HG03457 (cell line): ENCODE results near the gene TP53I13.
A peak's percentile ranks its signal among the peaks of the same experiment; 100 is the strongest.

ENCODE experiments used
- ATAC-seq: cut with Tn5 transposase; IDR thresholded peaks from one replicate; pipeline ENCODE4 v1.9.1; 2021; ENCODE audit warnings: moderate number of reproducible peaks; ENCODE audit not compliant: unreplicated experiment

Gene TP53I13

DNA sequence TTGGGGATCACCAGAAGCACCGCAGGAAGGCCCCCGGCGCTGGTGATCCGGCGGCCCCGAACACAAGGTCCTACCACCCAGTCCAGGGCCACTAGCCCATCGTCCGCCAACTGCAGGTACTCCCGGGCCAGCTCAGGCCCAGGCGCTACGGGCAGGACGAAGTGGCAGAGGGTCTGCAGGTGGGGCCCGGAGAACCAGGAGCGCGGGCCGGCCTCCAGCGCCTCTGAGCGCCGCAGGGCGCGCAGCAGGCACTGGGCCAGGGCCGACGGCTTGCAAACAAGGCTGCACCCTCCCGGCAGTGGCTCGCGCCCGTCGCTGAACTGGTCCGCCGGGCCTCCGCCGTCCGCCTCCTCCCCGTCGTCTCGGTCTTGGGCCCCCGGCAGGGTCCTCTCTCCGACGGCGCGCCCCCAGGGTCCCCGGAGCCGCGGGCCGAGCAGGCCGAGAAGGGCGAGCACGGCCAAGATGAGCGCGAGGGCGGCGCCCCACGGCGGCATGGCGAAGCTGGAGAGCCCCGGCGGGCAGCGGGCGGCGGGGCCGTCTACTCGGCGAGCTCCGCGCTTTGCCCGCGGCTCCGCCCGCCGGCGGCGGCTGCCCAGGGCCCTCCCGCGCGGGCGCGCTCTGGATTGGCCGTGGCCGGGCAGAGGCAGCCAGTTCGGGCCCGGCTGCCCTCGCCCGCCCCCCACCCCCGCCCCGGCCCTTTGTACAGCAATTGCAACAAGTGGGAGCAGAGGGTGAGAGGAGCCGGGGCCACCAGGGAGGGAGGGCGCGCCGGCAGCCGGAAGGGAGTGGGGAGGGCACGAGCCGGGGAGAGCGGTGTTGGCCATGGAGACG is 1.8 kb upstream of the TP53I13 start, which contains the start of gene ABHD15:
ABHD15 (minus strand) TSS at position 565 of the 831 bp plus-strand sequence; CDS start at position 494, 71 bp downstream.
- ATAC-seq: no peak

DNA sequence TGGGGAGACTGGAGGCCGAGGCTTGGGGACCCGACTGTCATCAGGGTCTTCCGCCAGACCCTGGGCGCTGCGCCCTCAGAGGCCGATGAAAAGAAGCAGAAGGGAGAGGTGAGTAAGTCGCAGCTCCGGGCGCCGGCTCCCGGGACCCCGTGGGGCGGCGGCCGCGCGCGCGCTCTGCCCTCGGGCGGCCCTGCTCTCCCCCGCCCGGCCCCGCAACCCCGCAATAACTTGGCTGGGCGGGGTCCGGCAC is 1.3 kb upstream of the TP53I13 start:
- ATAC-seq: no peak

DNA sequence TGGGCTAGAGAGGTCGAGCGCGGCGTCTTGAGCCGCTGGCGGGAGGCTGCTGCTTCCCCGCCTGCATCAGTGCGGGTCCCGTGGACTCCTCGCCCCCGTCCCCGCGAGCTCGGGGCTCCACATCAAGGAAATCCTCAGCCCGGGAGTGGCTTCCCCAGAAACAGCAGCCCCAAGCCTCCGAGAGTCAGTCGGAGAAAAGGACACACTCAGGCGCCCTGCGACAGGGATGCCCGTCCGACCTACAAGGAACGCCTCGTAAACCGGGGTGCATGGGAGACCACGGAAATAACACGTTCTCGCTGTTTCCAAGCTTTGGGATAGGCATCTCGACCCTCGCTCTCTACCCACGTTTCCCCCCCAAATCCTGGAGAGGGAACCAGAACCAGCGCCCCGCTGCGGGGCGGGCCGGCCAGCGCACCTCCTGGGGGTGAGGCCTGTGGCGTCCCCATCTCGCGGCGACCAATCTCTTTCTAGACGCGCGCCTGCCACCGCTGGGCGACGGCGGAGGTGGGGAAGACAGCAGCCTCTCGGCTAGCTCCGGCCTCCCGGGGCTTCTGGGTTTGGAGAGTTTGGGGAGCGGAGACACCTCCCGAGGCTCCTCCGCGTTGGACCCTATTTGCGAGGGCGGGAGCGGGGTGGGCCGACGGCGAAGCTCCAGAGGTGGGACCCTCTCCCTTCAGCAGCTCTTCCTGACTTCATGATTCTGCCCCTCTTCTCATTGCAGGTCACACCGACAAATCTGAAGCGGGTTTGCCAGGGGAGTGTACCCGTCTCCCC is 759 bp upstream of the TP53I13 start:
- peak; percentile 32 for ATAC-seq

DNA sequence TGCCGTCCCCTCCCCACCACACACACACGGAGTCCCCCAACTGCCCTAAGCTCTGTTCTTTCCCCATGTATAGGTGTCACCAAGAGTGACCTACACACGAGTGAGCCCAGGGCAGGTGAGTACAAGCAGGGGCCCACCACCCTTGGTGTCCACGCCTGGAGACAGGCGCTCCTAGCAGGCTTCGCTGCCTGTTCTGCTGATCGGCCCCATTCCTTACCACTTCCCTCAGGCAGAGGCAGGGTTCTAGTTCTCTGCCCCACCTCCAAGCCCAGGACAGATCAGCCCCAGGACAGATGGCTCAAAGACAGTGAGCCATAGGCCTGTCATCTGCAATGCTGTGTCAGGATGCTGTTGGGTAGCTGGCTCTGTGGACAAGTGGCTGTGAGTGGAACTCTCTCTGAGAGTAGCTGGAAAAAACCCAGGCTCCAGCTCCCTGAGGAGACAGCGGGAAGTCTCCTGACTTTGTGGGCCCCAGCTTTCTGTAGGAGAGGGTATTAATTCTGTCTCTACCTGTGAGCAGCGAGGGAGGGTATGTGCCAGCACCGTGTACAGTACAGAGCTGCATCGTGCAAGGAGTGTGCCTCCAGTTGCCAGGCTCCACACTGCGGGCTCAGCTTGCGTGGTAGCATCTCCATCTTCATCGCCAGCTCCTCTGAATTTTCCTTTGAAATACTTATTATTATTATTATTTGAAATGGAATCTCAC is 897 bp downstream of the TP53I13 start:
- no peak for ATAC-seq

DNA sequence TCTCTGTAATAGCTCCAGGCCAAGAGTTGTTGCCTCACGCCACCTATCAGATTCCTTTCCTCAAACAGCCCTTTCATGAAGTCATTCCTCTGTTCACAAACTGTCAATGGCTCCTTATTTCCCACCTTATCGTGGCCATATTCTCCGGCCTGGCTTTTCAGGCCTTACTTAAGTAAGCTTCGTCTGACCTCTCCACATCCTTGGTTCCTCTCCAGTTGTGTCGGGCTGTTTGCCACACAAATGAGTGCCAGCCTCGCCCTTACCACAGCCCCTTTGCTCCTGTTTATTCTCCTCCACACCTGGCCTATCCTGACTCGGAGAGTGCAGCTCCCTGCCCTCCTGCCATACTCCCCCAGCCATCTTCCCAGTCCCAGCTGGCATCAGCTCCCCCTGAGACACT is 2.0 kb downstream of the TP53I13 start:
- no peak for ATAC-seq

DNA sequence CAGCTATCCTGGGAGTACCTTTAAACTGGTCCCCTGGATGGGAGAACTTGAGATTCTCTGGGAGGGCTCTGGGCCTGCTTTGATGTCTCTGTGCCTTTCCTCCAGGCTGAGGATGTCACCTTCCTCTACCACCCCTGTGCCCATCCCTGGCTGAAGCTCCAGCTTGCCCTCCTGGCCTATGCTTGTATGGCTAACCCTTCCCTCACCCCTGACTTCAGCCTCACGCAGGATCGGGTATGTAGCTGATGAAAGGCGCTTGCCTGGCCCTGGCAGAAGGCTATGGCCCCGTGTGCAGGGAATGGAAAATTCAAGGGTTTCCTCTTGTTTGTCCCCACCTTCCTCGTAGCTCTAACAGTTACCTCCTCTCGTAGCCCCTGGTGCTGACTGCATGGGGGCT is 3.0 kb downstream of the TP53I13 start:
- ATAC-seq: no peak

DNA sequence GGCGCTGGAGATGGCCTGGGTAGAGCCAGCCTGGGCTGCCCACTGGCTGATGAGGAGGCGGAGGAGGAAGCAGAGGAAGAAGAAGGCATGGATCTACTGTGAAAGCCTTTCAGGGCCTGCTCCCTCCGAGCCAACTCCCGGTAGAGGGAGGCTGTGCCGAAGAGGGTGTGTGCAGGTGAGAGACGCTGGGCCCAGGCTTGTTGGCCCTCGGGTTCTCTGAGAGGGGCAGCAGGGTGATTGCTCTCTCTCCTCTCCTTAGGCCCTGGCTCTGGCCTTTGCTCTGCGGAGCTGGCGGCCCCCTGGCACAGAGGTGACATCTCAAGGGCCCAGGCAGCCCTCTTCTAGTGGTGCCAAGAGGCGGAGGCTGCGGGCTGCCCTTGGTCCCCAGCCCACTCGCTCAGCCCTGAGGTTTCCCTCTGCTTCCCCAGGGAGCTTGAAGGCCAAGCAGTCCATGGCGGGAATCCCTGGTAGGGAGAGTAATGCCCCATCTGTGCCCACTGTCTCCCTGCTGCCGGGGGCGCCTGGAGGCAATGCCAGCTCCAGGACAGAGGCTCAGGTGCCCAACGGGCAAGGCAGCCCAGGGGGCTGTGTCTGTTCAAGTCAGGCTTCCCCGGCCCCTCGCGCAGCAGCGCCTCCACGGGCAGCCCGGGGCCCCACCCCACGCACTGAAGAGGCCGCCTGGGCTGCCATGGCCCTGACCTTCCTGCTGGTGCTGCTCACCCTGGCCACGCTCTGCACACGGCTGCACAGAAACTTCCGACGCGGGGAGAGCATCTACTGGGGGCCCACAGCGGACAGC is 3.6 kb downstream of the TP53I13 start:
- ATAC-seq: no peak

DNA sequence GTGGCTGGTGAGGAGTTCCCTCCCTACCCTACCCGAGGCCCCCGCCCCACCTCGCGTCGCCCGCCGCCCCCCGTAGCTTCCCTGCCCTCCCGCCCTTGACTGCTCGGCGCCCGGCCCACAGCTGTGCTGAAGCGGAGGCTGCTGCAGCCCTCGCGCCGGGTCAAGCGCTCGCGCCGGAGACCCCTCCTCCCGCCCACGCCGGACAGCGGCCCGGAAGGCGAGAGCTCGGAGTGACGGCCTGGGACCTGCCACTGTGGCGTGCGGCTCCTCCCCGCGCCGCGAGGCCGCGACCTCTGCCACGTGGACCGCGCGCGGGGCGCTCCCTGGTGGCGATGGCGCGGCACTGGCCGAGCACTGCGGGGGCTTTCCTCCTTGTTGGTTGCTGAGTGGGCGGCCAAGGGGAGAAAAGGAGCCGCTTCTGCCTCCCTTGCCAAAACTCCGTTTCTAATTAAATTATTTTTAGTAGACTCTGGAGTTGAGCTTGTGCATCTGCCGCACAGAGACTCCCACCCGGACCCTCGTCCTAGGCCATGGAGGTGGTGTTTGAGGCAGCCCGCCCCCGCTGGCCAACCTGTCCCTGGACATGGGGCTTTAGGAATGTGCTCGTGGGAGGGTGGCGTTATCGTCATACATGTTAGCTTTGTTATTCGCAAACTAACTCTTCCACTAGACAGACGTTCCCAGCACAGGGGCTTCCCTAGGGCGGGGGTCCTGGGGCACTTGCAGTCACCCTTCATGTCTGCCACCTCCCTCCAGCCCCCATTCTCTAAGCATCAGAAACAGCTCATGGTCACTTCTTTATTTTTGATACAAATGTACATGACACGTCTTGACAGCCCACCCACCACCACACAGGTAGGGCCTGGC is 4.4 kb downstream of the TP53I13 start:
- ATAC-seq: no peak

DNA sequence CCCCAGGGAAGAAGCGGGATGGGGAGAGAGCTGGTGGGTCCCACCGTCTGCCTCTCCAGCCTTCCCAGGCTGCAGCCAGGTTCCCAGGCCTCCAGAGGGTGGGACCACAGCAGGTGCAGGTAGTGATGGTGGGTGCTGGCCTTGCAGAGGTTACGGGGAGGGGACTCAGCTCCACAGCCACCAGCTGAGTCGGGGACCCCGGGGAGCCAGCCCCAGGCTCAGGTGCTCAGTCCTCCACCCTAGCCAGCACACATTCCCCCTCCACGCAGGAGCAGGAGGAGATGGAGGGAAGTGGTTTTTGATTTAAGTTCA is 5.0 kb downstream of the TP53I13 start:
- no peak for ATAC-seq

DNA sequence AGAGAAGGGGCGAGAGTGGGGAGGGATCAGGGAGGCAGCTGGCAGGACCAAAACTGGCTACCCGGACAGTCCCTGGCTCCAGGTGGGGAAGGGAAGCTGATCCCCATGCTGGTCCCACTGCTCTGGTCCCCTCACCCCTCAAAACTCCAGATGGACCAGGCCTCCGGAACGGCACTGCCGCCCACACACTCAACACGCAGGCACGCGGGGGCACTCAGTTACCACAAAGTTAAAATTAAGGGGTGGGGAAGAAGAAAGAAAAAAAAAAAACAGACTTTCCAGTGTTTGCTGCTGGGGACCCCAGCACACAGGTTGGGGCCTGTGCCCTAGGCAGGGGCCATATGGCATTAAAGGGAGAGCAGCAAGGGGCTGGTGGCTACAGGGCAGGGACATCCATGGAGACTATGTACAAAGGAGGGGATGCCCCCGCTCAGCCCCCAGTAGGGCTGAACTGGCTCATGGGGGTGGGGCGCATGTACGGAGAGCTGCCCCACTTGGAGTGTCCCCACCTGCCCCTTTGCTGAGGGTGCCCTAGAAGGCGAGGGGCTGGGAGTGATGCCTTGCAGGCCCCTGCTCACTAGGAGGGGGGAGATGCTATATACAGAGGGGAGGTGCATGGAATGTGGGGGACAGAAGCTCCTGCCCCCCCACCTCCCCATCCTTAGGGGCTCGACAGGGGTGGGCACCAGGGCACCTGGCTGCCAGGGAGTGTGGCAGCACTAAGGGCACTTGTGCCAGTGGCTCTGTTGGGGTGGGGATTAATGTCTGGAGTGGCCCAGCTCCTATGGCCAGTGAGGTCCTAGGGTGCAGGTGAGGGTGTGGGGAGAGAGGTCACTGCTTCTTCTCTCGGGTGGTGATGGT is 5.6 kb downstream of the TP53I13 start:
- ATAC-seq: no peak

DNA sequence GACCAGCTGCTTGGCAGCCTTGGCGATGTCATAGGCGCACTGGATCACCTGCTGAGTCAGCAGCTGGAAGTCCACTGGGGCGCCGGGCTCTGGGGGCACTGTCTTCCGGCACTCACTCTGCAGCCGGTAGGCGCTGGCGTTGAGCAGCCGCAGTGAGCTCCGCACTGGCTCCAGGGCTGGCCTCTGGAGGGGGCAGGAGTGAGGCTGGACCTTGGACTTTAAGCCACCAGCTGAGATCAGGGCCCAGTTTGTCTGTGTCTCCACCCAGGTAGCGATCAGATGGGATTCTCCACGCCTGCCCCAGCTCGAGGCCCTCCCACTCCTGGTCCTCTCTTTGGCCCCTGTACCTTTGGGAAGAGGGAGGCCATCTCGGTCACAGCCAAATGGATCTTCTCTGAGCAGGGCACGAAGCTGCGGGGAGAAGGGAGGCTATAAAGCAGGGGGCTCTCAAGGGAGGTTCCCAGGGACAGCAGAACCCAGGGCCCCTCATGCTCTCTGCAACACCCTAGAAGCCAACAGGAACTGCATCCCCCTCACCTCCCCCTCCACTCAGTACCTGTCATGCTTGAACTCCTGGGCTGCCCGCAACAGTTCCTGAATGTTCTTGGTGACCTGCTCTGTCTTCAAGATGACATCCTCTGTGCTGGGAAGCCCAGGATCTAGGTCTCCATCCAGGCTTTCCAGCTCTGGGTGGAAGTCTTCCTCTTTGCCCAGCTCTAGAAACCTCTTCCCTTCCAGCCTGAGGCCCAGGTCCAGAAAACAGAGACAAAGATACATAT is 6.4 kb downstream of the TP53I13 start:
- ATAC-seq: no peak

DNA sequence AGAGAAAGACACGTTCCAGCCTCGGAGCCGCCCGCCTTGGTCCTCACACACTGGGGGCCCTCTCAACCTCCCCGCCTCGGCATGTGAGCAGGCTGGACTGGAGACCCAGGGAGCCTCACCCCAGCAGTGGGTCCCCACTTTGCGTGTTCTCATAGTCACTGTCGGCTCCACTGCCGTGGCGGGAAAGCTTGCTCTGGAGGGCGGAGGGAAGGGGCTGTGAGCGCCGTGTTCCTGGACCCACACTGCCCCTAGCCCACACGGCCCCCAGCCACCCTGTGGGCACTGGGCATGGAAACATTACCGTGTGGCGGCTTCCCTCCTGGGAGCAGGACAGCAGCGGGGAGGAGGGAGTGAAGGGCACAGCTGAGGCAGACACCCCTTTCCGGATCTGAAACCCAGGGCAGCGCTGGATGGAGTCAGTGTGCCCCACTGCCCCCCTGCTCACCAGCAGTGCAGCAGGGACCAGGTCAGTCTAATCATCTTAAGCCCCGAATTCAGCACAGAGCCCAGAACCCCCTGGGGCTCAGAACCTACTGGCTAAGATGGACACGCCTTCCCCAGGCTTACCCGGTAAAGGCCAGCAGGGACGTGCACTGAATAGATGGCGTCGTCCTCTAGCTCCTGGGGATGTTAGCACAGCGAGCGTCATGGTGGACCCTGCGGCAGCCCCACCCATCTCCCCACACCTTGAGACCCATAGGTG is 7.2 kb downstream of the TP53I13 start:
- no peak for ATAC-seq

DNA sequence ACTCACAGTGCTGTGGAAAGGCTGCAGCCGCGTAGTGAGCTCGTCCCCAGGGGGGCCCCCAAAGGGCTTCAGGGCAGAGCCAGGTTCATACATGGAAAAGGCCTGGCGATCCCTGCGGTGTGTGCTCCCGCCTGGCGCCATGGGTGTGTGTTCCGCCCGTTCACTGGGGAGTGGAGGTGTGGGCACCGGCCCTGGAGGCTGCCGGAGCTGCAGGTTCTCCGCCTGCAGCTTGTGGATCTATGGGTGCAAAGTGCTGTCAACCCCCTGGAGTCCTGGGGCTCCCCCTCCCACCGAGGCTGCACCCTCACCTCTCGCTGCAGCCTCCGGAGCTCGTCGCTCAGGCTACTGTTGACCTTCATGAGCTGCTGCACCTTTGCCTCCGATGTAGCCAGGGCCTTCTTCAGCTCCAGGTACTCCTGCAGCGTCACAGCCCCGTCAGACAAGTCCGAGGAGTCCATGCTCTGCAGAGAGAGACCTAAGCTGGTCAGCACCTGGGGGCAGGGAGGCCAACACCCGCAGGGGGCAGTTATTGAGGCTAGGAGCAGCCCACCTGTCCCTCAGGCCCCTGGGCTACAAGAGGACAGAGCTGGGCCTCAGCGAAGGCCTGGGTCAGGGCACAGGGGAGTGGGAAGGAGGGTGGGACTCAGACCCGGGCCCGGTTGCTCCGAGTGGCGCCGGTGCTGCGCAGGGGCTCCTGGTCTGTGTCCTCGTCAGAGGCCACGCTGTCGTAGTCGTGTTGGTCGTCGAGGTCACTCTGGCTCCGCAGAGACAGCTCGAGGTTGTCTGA is 7.9 kb downstream of the TP53I13 start:
- ATAC-seq: no peak

DNA sequence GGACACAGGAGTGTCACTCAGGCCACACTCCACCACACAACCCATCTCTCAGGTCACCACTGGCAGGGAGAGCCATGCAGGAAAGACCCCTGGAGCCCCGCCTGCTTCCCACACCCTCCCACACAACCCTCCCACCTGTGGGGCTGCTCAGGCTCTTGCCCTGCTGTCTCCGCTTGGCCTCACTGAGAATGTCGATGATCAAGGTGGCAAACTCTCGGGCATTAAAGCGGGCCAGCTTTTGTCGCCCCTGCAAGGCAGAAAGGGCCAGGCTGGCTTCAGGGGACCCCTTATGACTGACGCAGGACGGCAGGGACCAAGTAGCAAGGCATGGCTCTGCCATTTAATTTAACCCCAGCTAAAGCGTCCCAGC is 8.5 kb downstream of the TP53I13 start:
- ATAC-seq: no peak

DNA sequence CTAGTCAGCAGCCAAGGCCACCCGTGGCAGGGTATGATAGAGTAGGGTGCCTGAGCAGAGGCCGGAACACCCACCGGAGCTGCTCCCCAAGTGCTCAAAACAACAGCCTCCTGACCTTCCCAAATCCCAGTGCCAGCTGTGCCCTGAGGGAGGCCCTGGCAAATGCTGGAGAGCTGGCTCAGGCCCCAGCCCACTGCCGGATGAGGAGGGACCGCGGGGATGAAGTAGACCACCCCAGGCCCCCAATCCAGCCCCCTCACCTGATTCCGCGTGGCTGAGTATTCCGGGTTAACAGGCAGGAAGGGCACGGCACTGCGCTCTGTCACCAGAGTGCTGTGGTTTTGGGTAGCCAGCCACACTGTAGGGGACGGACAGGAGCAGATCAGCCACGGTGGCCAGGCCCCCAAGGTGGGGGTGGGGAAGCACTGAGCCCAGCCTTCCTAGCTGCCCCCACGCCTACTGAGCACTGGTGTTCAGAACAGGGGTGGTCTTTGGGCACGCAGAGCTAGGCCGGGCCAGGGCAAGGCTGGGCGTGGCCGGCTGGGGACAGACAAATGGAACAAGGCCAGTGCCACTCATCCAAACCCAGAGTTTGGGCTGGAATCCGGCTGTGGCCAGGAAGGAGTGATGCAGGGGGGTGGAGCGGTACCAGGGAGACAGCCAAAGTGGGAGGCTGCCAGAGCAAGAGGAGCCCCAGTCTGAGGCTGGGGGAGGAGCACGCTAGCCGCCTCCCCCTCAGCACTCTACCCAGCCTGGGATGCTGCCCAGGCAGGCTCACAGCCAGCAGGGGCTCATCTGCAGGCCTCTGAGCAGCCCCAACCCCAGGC is 9.1 kb downstream of the TP53I13 start:
- ATAC-seq: no peak
